RWPE1 (cell line): ENCODE results near the gene ADAMTS17.
"Not testable (repeated sequence)": the region's sequence is repeated elsewhere in the genome, so short reads cannot be mapped to it uniquely, and the experiment has no call there.

Source experiments
- CTCF ChIA-PET: fragments of 350-600 bp; sonication (Branson Sonifier 250); formaldehyde crosslinking; extraction: SDS; loops from one replicate; lab custom pipeline; 2021; lab: Yijun Ruan, JAX
- POLR2A ChIA-PET: fragments of 400-600 bp; formaldehyde crosslinking; extraction: SDS; loops from one replicate; lab custom pipeline; 2020; ENCODE audit warnings: antibody characterized with exemption; ENCODE audit not compliant: low non-redundant PET; lab: Yijun Ruan, JAX
- DNase-seq: peaks from one replicate; pipeline ENCODE4 v3.0.0; 2012; ENCODE audit warnings: low spot score
- H3K27ac ChIP-seq: fragments of 450-650 bp; 2 replicates; pipeline ENCODE4 v1.5.1; 2017
- TF ChIP-seq, protein P1 (sequence below): fragments of 450-650 bp; conservative IDR thresholded peaks from 2 replicates; pipeline ENCODE4 v1.5.1; 2017; ENCODE audit warnings: low read depth, mild to moderate bottlenecking

The ADAMTS17 gene

DNA sequence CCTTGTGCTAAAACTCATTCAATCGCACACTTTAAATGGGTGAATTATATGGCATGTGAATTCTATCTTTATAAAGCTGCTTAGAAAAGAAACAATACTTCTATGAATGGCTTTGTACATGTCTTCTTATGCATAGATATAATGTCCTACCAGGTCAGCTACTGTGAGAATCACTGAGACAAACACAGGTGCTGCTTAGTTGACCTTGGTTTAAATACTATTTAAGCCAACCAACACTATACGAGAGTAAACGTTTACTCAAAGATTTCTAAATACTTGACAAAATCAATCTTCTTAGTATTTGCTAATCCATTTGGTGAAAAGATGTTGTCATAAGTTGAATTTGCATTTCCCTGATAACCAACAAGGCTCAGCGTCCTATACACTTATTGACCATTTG lies 260.3 kb downstream of the ADAMTS17 start:
- TF ChIP-seq, protein P1, sequence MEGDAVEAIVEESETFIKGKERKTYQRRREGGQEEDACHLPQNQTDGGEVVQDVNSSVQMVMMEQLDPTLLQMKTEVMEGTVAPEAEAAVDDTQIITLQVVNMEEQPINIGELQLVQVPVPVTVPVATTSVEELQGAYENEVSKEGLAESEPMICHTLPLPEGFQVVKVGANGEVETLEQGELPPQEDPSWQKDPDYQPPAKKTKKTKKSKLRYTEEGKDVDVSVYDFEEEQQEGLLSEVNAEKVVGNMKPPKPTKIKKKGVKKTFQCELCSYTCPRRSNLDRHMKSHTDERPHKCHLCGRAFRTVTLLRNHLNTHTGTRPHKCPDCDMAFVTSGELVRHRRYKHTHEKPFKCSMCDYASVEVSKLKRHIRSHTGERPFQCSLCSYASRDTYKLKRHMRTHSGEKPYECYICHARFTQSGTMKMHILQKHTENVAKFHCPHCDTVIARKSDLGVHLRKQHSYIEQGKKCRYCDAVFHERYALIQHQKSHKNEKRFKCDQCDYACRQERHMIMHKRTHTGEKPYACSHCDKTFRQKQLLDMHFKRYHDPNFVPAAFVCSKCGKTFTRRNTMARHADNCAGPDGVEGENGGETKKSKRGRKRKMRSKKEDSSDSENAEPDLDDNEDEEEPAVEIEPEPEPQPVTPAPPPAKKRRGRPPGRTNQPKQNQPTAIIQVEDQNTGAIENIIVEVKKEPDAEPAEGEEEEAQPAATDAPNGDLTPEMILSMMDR, result no peak

DNA sequence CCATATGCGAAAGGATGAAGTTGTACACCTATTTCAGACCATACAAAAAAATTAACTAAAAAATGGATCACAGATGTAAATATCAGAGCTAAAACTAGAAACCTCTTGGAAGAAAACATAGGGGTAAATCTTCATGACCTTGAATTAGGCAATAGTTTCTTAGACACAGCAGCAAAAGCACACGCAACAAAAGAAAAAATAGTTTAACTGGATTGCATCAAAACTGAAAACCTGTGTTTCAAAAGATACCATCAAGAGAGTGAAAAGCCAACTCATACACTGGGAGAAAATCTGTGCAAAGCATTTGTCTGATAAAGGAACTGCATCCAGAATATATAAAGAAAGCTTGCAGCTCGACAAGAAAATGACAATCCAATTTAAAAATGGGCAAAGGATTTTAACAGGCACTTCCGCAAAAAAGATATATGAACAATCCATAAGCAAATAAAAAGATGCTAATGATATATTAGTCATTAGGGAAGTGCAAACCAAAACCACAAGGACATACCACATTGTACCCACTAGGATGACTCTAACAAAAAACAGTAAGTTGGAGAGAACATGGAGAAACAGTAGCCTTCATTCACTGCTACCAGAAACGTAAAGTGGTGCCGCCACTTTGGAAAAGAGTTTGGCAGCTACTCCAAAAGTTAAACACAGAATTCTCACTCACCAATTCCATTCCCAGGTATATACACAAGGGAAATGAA lies 263.1 kb downstream of the ADAMTS17 start:
- ChIA-PET POLR2A (no interaction called here), CTCF (interaction anchor here (0.6 to 0.7 kb wide), 2 partner anchors 298 to 931 kb away, joined by 3 read pairs; no protein-coding TSS in a partner anchor)
- TF ChIP-seq, protein P1, result no peak
- H3K27ac ChIP-seq, result no peak overlapping the region
- DNase-seq, result peak; percentile 33

More for the DNA sequence above, 260.3 kb downstream of the ADAMTS17 start:
- CTCF ChIA-PET, result interaction anchor here (0.6 kb wide), 1 partner anchor 259 kb away, joined by 3 read pairs; no protein-coding TSS in a partner anchor
- no peak for DNase-seq
- POLR2A ChIA-PET, result no interaction called here
- H3K27ac ChIP-seq, result no peak overlapping the region

DNA sequence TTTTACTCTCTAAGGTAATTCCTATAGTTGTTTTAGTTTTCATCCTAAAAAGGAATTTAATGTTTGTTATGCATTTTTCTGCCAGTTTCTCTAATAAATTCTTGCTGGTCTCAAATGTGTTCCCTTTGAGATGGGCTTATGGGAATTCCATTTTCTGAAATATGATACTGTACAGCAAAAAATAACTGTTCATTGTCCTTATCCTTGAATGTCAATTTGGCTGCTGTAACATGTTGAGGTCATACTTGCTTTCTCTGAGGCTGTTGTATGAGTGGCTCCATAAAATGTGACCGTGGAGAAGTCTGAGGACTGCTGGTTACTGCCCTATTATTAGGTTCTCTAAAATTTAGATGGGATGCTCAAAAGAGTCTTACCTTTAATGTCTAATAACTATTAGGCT lies 266.5 kb downstream of the ADAMTS17 start:
- TF ChIP-seq, protein P1, result no peak
- no peak overlapping the region for H3K27ac ChIP-seq
- ChIA-PET POLR2A (no interaction called here), CTCF (no interaction called here)
- no peak for DNase-seq

DNA sequence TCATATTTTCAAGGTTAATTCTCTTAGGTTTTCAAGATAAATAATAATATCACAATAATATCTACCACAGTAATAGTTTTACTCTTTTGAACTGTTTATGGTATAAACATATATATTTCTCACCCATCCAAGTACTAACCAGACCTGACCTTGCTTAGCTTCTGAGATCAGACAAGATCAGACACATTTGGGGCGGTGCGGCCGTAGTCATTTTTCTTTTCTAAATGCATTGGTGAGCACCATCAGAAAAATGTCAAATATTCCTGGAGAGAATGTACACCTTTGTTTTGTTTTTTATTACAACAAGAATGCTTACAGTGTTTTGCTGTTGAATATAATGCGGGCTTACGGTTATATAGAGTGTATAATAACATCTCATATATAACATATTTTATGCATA lies 267.8 kb downstream of the ADAMTS17 start:
- peak; percentile 65 for DNase-seq
- POLR2A ChIA-PET, result no interaction called here
- CTCF ChIA-PET, result no interaction called here
- H3K27ac ChIP-seq, result no peak overlapping the region
- TF ChIP-seq, protein P1, result no peak

DNA sequence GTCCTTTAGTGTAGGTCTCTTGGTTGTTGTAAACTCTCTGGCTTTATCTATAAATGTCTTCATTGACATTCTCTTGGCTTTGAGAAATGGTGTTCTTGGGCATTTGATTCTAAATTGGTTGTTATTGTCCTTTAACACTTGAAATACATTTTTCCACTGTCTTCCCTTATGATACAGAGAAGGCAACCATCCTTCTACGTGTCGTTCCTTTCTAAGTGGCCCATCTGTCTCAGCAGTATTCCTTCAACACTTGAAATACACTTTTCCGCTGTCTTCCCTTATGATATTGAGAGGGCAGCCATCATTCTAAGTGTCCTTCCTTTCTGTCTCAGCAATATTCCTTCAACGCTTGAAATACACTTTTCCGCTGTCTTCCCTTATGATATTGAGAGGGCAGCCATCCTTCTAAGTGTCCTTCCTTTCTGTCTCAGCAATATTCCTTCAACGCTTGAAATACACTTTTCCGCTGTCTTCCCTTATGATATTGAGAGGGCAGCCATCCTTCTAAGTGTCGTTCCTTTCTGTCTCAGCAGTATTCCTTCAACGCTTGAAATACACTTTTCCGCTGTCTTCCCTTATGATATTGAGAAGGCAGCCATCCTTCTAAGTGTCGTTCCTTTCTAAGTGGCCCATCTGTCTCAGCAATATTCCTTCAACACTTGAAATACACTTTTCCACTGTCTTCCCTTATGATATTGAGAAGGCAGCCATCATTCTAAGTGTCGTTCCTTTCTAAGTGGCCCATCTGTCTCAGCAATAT lies 275.1 kb downstream of the ADAMTS17 start:
- POLR2A ChIA-PET, H3K27ac ChIP-seq, CTCF ChIA-PET, DNase-seq: not testable (repeated sequence)

DNA sequence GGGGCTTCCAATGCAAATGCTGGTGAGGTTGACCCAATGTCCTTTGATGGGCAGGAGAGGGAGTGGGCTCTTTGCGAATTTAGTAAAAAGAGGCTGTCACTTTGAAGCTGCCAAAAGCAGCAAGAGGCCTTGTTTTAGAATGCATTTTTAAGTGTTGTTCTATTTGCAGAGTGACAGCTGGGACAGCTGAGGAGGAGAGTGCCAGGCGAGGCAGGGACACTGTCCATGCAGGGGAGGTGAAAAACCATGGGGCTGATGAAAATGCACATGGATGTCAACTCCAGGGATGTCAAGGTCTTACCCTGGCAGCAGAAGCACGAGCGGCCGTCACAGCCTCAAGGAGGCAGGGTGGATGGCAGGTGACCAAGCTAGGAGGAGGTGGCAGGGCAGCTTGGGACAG lies 279.8 kb downstream of the ADAMTS17 start:
- ChIA-PET POLR2A (no interaction called here), CTCF (no interaction called here)
- TF ChIP-seq, protein P1, result no peak
- DNase-seq, result no peak
- H3K27ac ChIP-seq, result peak overlapping the region; percentile 93; the same call in 1 of the 2 replicates
